Measurements from ENCODE around the gene HARS2. TPM values are rescaled to one million over a fixed set of nuclear protein-coding genes. Genes with fewer than 3 reads are reported as not detected.
A peak's percentile ranks its signal among the peaks of the same experiment; 100 is the strongest.

Gene HARS2
- total RNA-seq, 4 donors from 2014 or later: 21.0 to 57.0 (median 35.1) TPM

DNA sequence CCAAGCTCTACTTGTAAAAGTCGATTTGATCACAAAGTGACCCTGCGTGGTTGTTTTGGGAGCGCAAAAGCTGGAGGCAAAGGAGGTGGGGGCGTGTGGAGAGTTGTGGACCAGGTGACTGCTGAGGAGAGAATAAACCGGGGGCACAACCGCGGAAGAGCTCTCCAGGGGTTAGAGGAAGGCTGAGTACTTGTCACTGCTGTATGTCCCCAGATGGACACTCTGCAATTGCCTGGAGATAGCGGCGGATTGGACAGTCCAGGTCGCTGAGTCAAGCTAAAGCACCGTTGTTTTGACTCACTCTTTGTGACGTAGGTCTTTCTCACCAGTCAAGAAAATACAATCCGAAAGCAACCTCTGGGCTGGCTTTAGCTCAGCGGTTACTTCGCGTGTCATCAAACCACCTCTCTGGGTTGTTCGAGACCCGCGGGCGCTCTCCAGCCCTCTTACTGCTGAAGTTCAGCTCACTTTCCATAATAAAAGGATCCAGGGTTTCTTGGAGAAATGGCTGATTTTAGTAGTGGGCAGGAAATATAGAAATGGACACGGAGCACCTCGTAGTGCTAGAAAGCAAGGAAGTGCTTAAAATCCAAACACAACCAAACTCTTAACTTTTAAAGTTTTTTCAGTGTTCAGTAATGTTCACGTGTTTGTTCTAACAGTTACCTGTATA is 34.7 kb downstream of the HARS2 start:
- DNase-seq (ENCODE audit: low spot score in 2 of 2): no peak
- Histone ChIP-seq H3K27me3 (peaks cover 13% of the 10 kb centered on the region), H3K4me1 (no peaks in the 10 kb centered on the region), H3K27ac (no peak overlapping the region), H3K4me3 (peak overlapping the region; percentile 19), H3K36me3 (no peaks in the 10 kb centered on the region), H3K9me3 (no peaks in the 10 kb centered on the region)
- 12% methylated on average over 21 of the region's 23 CpGs for WGBS
- no peak for TF ChIP-seq EP300 (IDR thresholded peaks at IDR 0.05)
- no peak for TF ChIP-seq CTCF (IDR thresholded peaks at IDR 0.05)
- TF ChIP-seq POLR2A (IDR thresholded peaks at IDR 0.05): no peak
- TF ChIP-seq POLR2AphosphoS5 (IDR thresholded peaks at IDR 0.05): no peak

DNA sequence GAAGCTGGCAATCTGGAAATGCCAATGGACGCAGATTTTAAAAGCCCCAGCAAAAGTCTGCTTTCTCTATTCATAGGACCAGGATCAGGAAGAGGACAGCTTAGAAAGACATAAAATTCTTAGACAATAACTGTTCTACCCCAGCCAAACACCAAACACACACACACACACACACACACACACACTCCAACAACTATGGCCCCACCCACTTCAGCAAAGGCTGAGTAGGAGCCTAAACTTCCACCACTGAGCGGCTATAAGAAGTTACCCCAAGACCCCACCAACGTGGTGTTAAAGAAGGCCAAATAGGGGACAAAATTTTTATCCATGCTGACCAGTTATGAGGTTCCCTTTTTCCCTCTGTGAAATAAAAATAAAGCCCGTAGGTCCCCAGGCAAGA is 41.8 kb downstream of the HARS2 start:
- H3K4me3 ChIP-seq: no peak overlapping the region
- WGBS: 63% methylated on average over 4 of the region's 4 CpGs
- no peaks in the 10 kb centered on the region for H3K9me3 ChIP-seq
- DNase-seq (ENCODE audit: low spot score in 2 of 2): no peak
- H3K27me3 ChIP-seq: peaks cover 12% of the 10 kb centered on the region
- TF ChIP-seq EP300 (IDR thresholded peaks at IDR 0.05): no peak
- no peaks in the 10 kb centered on the region for H3K4me1 ChIP-seq
- no peak overlapping the region for H3K27ac ChIP-seq
- no peaks in the 10 kb centered on the region for H3K36me3 ChIP-seq

- DNase-seq (ENCODE audit: low spot score in 2 of 2): no peak
- Histone ChIP-seq H3K36me3 (no peaks in the 10 kb centered on the region), H3K9me3 (peaks cover 4% of the 10 kb centered on the region), H3K27me3 (peaks cover 16% of the 10 kb centered on the region), H3K4me3 (no peak overlapping the region), H3K27ac (no peak overlapping the region), H3K4me1 (no peaks in the 10 kb centered on the region)
- WGBS: 61% methylated on average over 7 of the region's 7 CpGs
- TF ChIP-seq CTCF (IDR thresholded peaks at IDR 0.05) (peak in 1 of 2 donors; percentile 27), EP300 (IDR thresholded peaks at IDR 0.05) (no peak), POLR2AphosphoS5 (IDR thresholded peaks at IDR 0.05) (no peak), POLR2A (IDR thresholded peaks at IDR 0.05) (no peak)
Observed at GRCh38 chr5:140734354-140734753, 43.1 kb downstream of the HARS2 start.

GRCh38 chr5:140737486-140737885 is 46.2 kb downstream of the HARS2 start:
- Histone ChIP-seq H3K36me3 (no peaks in the 10 kb centered on the region), H3K9me3 (peaks cover 4% of the 10 kb centered on the region), H3K4me3 (no peak overlapping the region), H3K4me1 (no peaks in the 10 kb centered on the region), H3K27ac (no peak overlapping the region), H3K27me3 (peaks cover 10% of the 10 kb centered on the region)
- WGBS: 85% methylated on average over 1 of the region's 1 CpG
- DNase-seq (ENCODE audit: low spot score in 2 of 2): no peak
- no peak for TF ChIP-seq EP300 (IDR thresholded peaks at IDR 0.05)
- TF ChIP-seq CTCF (IDR thresholded peaks at IDR 0.05): no peak
- TF ChIP-seq POLR2A (IDR thresholded peaks at IDR 0.05): no peak
- TF ChIP-seq POLR2AphosphoS5 (IDR thresholded peaks at IDR 0.05): no peak

DNA sequence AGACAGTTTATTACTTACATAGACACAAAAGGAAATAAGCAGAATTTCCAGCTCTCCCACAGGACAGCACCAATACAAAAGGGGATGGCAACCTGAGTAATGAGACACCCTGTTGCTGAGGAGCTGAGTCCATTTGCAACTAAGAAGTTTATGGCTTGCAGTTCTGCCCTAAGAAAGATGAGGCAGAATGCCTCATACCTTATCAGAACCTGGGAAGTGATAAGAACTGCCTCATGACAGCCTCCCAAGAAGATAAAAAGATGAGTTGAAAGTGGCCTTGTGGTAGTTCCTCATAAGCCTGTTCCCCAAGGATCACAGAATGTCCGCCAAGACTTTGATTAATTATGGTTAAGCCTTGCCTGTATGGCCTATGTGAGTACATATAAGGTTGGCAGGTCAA is 50.7 kb downstream of the HARS2 start:
- no peaks in the 10 kb centered on the region for H3K36me3 ChIP-seq
- TF ChIP-seq POLR2AphosphoS5 (IDR thresholded peaks at IDR 0.05) (no peak), CTCF (IDR thresholded peaks at IDR 0.05) (no peak), EP300 (IDR thresholded peaks at IDR 0.05) (no peak), POLR2A (IDR thresholded peaks at IDR 0.05) (no peak)
- no peak overlapping the region for H3K27ac ChIP-seq
- H3K4me3 ChIP-seq: no peak overlapping the region
- H3K27me3 ChIP-seq: peaks cover 4% of the 10 kb centered on the region
- H3K4me1 ChIP-seq: no peaks in the 10 kb centered on the region
- 73% methylated on average over 1 of the region's 1 CpG for WGBS
- no peak for DNase-seq (ENCODE audit: low spot score in 2 of 2)
- H3K9me3 ChIP-seq: peaks cover 4% of the 10 kb centered on the region

Other genes starting within 250 kb of the HARS2 start
- 10 to 100 TPM; 19.2 to 46.1 (median 30.3) TPM for gene EIF4EBP3, start 143.8 kb upstream of the HARS2 start, total RNA-seq
- gene SRA1, start 134.0 kb upstream of the HARS2 start, total RNA-seq: 10 to 100 TPM; 15.8 to 27.7 (median 17.6) TPM
- gene APBB3, start 126.9 kb upstream of the HARS2 start, total RNA-seq: 10 to 100 TPM; 14.5 to 57.9 (median 27.3) TPM
- 10 to 100 TPM; 30.7 to 85.0 (median 63.1) TPM for gene SLC35A4, start 126.6 kb upstream of the HARS2 start, total RNA-seq
- gene CD14, start 58.3 kb upstream of the HARS2 start, total RNA-seq: 10 to 100 TPM in 2 of 4 donors, 1 to 10 TPM in 2; 6.7 to 12.6 (median 9.9) TPM
- 10 to 100 TPM; 22.3 to 61.6 (median 38.8) TPM for gene TMCO6, start 52.0 kb upstream of the HARS2 start, total RNA-seq
- 10 to 100 TPM; 47.2 to 62.8 (median 57.4) TPM for gene NDUFA2, start 43.8 kb upstream of the HARS2 start, total RNA-seq
- 100 to 1,000 TPM in 2 of 4 donors, 10 to 100 TPM in 2; 73.2 to 149 (median 92.0) TPM for gene IK, start 43.6 kb upstream of the HARS2 start, total RNA-seq
- gene WDR55, start 26.6 kb upstream of the HARS2 start, total RNA-seq: 10 to 100 TPM; 15.7 to 41.5 (median 22.8) TPM
- gene DND1, start 17.9 kb upstream of the HARS2 start, total RNA-seq: 1 to 10 TPM in 3 of 4 donors, under 1 TPM in 1; 0.98 to 3.5 (median 2.6) TPM
- gene HARS1, start 85 bp upstream of the HARS2 start, total RNA-seq: 10 to 100 TPM; 73.3 to 87.0 (median 79.2) TPM
- gene ZMAT2, start 9.0 kb downstream of the HARS2 start, total RNA-seq: 10 to 100 TPM; 18.2 to 36.3 (median 28.0) TPM
- not detected for gene PCDHA1, start 94.7 kb downstream of the HARS2 start, total RNA-seq
- not detected for gene PCDHA2, start 103.4 kb downstream of the HARS2 start, total RNA-seq
- gene PCDHA3, start 109.6 kb downstream of the HARS2 start, total RNA-seq: under 1 TPM; 0.23 to 0.89 (median 0.40) TPM
- under 1 TPM; 0.21 to 0.62 (median 0.54) TPM for gene PCDHA4, start 115.6 kb downstream of the HARS2 start, total RNA-seq
- gene PCDHA5, start 130.2 kb downstream of the HARS2 start, total RNA-seq: under 1 TPM in 3 of 4 donors, not detected in 1; 0.15 to 0.42 (median 0.16) TPM
- under 1 TPM in 3 of 4 donors, not detected in 1; 0.55 to 0.89 (median 0.56) TPM for gene PCDHA6, start 136.5 kb downstream of the HARS2 start, total RNA-seq
- gene PCDHA7, start 142.8 kb downstream of the HARS2 start, total RNA-seq: under 1 TPM in 2 of 4 donors, not detected in 2; 0.38 to 0.52 TPM
- gene PCDHA8, start 149.7 kb downstream of the HARS2 start, total RNA-seq: under 1 TPM in 3 of 4 donors, not detected in 1; 0.16 to 0.40 (median 0.17) TPM
- under 1 TPM; 0.08 to 0.34 (median 0.26) TPM for gene PCDHA9, start 156.9 kb downstream of the HARS2 start, total RNA-seq
- 1 to 10 TPM in 1 of 4 donors, under 1 TPM in 3; 0.42 to 1.0 (median 0.57) TPM for gene PCDHA10, start 164.4 kb downstream of the HARS2 start, total RNA-seq
- gene PCDHA11, start 177.5 kb downstream of the HARS2 start, total RNA-seq: under 1 TPM in 2 of 4 donors, not detected in 2; 0.26 to 0.93 TPM
- gene PCDHA12, start 183.9 kb downstream of the HARS2 start, total RNA-seq: under 1 TPM in 3 of 4 donors, not detected in 1; 0.36 to 0.85 (median 0.48) TPM
- gene PCDHA13, start 190.7 kb downstream of the HARS2 start, total RNA-seq: under 1 TPM in 2 of 4 donors, not detected in 2; 0.38 to 0.47 TPM
- under 1 TPM in 3 of 4 donors, not detected in 1; 0.11 to 0.64 (median 0.18) TPM for gene PCDHAC1, start 234.8 kb downstream of the HARS2 start, total RNA-seq